DOHH2 (cell line): ENCODE results near the gene CNBP.
"Not testable (repeated sequence)": the region's sequence is repeated elsewhere in the genome, so short reads cannot be mapped to it uniquely, and the experiment has no call there.

Experiments
- H3F3A ChIP-seq: fragments of 200-600 bp; sonication (generic), shearing (Covaris generic); 2 replicates; pipeline ENCODE4 v1.6.0; 2016; ENCODE audit warnings: antibody characterized with exemption, mild to moderate bottlenecking; ENCODE audit not compliant: control insufficient read depth, insufficient read depth
- H3K27ac ChIP-seq: fragments of 200-600 bp; sonication (generic); 2 replicates; pipeline ENCODE4 v1.5.1; 2014; ENCODE audit warnings: low read depth, mild to moderate bottlenecking, low read length, moderate library complexity
- H3K27me3 ChIP-seq: fragments of 200-600 bp; sonication (generic); 2 replicates; pipeline ENCODE4 v1.6.1; 2014; ENCODE audit warnings: mild to moderate bottlenecking, low read length, mixed read lengths; ENCODE audit not compliant: control insufficient read depth
- H3K36me3 ChIP-seq: fragments of 200-600 bp; sonication (generic); 2 replicates; pipeline ENCODE4 v1.6.1; 2014; ENCODE audit warnings: mild to moderate bottlenecking, low read length, moderate library complexity, mixed read lengths; ENCODE audit not compliant: control insufficient read depth
- H3K4me1 ChIP-seq: fragments of 200-600 bp; sonication (generic); 2 replicates; pipeline ENCODE4 v1.6.1; 2014; ENCODE audit warnings: mild to moderate bottlenecking, low read length, mixed read lengths; ENCODE audit not compliant: control insufficient read depth
- H3K4me2 ChIP-seq: fragments of 200-600 bp; sonication (generic); 2 replicates; pipeline ENCODE4 v1.6.0; 2014; ENCODE audit warnings: mild to moderate bottlenecking, low read length, moderate library complexity
- H3K4me3 ChIP-seq: fragments of 200-600 bp; sonication (generic); 2 replicates; pipeline ENCODE4 v1.5.1; 2014; ENCODE audit warnings: mild to moderate bottlenecking, low read length, mixed read lengths
- H3K79me2 ChIP-seq: fragments of 200-600 bp; sonication (generic); 2 replicates; pipeline ENCODE4 v1.6.1; 2014; ENCODE audit warnings: mild to moderate bottlenecking, low read length, mixed read lengths; ENCODE audit not compliant: control insufficient read depth
- H3K9me2 ChIP-seq: fragments of 200-600 bp; sonication (generic); replicated peaks from 2 replicates; pipeline ENCODE4 v1.6.1; 2014; ENCODE audit warnings: mild to moderate bottlenecking, low read length, mixed read lengths; ENCODE audit not compliant: control insufficient read depth
- H3K9me3 ChIP-seq: fragments of 200-600 bp; sonication (generic); 2 replicates; pipeline ENCODE4 v1.6.1; 2014; ENCODE audit warnings: antibody characterized with exemption, low read length, mixed read lengths; ENCODE audit not compliant: control insufficient read depth, insufficient read depth
- H4K20me1 ChIP-seq: fragments of 200-600 bp; sonication (generic); 2 replicates; pipeline ENCODE4 v1.6.0; 2014; ENCODE audit warnings: low read depth, mild to moderate bottlenecking, antibody characterized with exemption, low read length, moderate library complexity; ENCODE audit not compliant: control insufficient read depth, insufficient read depth
- EZH2phosphoT487 ChIP-seq: fragments of 200-600 bp; sonication (generic); IDR thresholded peaks from 2 replicates; pipeline ENCODE4 v1.6.1; 2017; ENCODE audit warnings: borderline replicate concordance, mild to moderate bottlenecking, antibody characterized with exemption, low read length, moderate library complexity, mixed read lengths
- TF ChIP-seq, protein P1 (sequence below): fragments of 200-600 bp; sonication (generic); IDR thresholded peaks from one replicate; pipeline ENCODE4 v1.5.1; 2014; ENCODE audit warnings: antibody characterized with exemption, mild to moderate bottlenecking, low read depth, low read length; ENCODE audit not compliant: poor library complexity, severe bottlenecking

CNBP gene

DNA sequence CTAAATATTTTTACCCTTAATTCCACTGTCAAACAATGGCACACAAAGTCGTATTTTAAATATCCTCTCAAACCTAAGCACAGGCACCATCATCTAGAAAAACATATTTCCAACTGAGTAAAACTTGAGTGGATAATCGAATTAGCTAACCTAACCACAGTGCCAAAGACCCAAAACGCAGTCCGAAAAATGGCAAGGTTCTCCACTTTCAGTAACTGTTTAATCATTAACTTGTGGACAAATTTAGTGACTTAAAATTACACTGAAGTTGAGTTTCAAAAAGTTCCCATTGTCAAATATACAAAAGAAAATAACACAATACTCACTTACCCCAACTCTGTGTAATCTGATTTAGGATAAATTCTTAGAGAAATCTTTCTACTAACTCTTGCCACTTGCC is 10.0 kb downstream of the CNBP start:
- Histone ChIP-seq H3K9me3 (no peaks in the 10 kb centered on the region), H3K4me3 (no peak overlapping the region), H3K4me1 (peaks cover 17% of the 10 kb centered on the region), H3K27me3 (no peaks in the 10 kb centered on the region), H3K36me3 (peaks cover 85% of the 10 kb centered on the region), H3F3A (peaks cover 44% of the 10 kb centered on the region), H3K9me2 (no peaks in the 10 kb centered on the region), H3K4me2 (no peak overlapping the region), H3K79me2 (peaks cover 96% of the 10 kb centered on the region), H4K20me1 (peaks cover 39% of the 10 kb centered on the region), H3K27ac (no peak overlapping the region)
- TF ChIP-seq, protein P1, sequence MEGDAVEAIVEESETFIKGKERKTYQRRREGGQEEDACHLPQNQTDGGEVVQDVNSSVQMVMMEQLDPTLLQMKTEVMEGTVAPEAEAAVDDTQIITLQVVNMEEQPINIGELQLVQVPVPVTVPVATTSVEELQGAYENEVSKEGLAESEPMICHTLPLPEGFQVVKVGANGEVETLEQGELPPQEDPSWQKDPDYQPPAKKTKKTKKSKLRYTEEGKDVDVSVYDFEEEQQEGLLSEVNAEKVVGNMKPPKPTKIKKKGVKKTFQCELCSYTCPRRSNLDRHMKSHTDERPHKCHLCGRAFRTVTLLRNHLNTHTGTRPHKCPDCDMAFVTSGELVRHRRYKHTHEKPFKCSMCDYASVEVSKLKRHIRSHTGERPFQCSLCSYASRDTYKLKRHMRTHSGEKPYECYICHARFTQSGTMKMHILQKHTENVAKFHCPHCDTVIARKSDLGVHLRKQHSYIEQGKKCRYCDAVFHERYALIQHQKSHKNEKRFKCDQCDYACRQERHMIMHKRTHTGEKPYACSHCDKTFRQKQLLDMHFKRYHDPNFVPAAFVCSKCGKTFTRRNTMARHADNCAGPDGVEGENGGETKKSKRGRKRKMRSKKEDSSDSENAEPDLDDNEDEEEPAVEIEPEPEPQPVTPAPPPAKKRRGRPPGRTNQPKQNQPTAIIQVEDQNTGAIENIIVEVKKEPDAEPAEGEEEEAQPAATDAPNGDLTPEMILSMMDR, result no peak
- TF ChIP-seq EZH2phosphoT487, result no peak

DNA sequence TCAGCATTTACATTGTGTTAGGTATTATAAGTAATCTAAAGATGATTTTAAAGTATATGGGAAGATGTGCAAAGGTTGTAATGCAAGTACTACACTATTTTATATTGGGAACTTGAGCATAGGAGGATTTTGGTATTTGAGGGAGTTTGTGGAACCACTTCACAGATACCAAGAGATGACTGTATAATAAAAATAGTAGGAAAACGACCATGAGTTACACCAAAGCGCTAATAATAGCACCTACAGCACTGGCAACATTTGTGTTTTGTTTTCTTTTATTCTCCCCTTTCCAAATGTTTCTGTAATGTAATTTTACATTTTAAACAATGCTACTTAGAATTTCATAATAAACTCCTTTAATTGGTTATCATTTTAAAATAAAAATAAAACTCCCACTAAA is 10.5 kb downstream of the CNBP start:
- TF ChIP-seq, protein P1, result no peak
- TF ChIP-seq EZH2phosphoT487, result no peak
- peaks cover 45% of the 10 kb centered on the region for H3F3A ChIP-seq
- peaks cover 13% of the 10 kb centered on the region for H3K4me1 ChIP-seq
- peaks cover 91% of the 10 kb centered on the region for H3K79me2 ChIP-seq
- H4K20me1 ChIP-seq, result peaks cover 34% of the 10 kb centered on the region
- no peak overlapping the region for H3K27ac ChIP-seq
- H3K9me3 ChIP-seq, result no peaks in the 10 kb centered on the region
- no peaks in the 10 kb centered on the region for H3K9me2 ChIP-seq
- no peak overlapping the region for H3K4me3 ChIP-seq
- no peak overlapping the region for H3K4me2 ChIP-seq
- peaks cover 82% of the 10 kb centered on the region for H3K36me3 ChIP-seq
- no peaks in the 10 kb centered on the region for H3K27me3 ChIP-seq

DNA sequence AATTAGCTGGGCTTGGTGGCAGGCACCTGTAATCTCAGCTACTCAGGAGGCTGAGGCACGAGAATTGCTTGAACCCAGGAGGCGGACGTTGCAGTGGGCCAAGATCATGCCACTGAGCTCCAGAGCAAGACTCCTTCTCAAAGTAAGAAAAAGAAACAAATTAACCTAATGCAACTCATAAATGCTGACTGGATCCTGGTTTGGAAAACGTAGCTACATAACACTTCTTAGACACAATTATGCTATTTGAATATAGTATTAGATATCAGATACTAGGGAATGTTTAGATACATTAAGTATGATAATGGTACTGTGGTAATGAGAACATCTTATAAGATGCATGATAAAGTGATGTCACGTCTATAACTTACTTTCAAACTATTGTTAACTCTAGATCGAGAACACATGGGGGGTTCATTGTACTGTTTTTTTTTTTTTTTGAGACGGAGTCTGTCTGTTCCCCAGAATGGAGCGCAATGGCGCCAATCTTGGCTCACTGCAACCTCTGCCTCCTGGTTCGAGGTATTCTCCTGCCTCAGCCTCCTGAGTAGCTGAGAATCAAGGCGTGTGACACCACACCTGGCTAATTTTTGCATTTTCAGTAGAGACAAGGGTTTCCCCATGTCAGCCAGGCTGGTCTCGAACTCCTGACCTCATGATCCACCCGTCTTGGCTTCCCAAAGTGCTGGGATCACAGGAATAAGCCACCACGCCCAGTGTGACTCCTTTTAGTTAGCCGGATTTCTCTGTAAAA is 16.9 kb downstream of the CNBP start:
- no peak for TF ChIP-seq EZH2phosphoT487
- TF ChIP-seq, protein P1, result no peak
- peaks cover 57% of the 10 kb centered on the region for H3K36me3 ChIP-seq
- H3F3A ChIP-seq, result peaks cover 71% of the 10 kb centered on the region
- peaks cover 26% of the 10 kb centered on the region for H3K79me2 ChIP-seq
- H3K27ac ChIP-seq, result no peak overlapping the region
- H4K20me1 ChIP-seq, result peaks cover 8% of the 10 kb centered on the region
- no peaks in the 10 kb centered on the region for H3K9me2 ChIP-seq
- H3K4me2 ChIP-seq, result no peak overlapping the region
- H3K9me3 ChIP-seq, result no peaks in the 10 kb centered on the region
- no peaks in the 10 kb centered on the region for H3K27me3 ChIP-seq
- H3K4me1 ChIP-seq, result peaks cover 14% of the 10 kb centered on the region
- no peak overlapping the region for H3K4me3 ChIP-seq

DNA sequence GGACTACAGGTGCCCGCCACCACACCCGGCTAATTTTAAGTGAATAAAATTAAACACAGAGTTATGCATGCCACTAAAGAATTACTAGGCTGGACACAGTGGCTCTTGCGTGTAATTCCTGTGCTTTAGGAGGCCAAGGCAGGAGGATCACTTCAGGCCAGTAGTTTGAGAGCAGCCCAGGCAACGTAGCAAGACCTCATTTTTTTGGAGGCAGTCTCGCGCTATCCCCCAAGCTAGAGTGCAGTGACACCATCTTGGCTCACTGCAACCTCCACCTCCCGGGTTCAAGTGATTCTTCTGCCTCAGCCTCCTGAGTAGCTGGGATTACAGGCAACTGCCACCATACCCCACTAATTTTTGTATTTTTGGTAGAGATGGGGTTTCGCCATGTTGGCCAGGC is 18.1 kb downstream of the CNBP start:
- not testable (repeated sequence) for H3K4me2 ChIP-seq, H3K4me3 ChIP-seq, H3K9me2 ChIP-seq, H3K27me3 ChIP-seq, H3K27ac ChIP-seq, H4K20me1 ChIP-seq, H3K9me3 ChIP-seq
- Histone ChIP-seq H3F3A (peaks cover 62% of the 10 kb centered on the region), H3K4me1 (peaks cover 14% of the 10 kb centered on the region), H3K79me2 (peaks cover 15% of the 10 kb centered on the region), H3K36me3 (peaks cover 45% of the 10 kb centered on the region)
